SU-DHL-6 (cell line): ENCODE results near the gene RIPOR2.

Source experiments
- CTCF ChIP-seq: fragments of 200-600 bp; sonication (generic); IDR thresholded peaks from one replicate; pipeline ENCODE4 v1.5.1; 2017; ENCODE audit warnings: antibody characterized with exemption, mild to moderate bottlenecking, low read length, moderate library complexity; ENCODE audit not compliant: insufficient read depth, poor library complexity, severe bottlenecking
- EZH2phosphoT487 ChIP-seq: fragments of 200-600 bp; sonication (generic), shearing (Covaris generic); conservative IDR thresholded peaks from 2 replicates; pipeline ENCODE4 v1.6.1; 2018; ENCODE audit warnings: mild to moderate bottlenecking, antibody characterized with exemption, low read length, moderate library complexity, mixed read lengths

GRCh38 chr6:24947636-24948035, 11.9 kb upstream of the RIPOR2 start:
- TF ChIP-seq CTCF = no peak
- no peak for TF ChIP-seq EZH2phosphoT487
